HUDEP-2 (cell line): ENCODE data around the gene ARHGEF10L.

Experiments
- DNase-seq, 76 experiments: peaks; one replicate each; lab custom pipeline; 2025; ENCODE audit not compliant: unreplicated experiment in 76 of 76; lab: John Stamatoyannopoulos, UW

Gene ARHGEF10L

DNA sequence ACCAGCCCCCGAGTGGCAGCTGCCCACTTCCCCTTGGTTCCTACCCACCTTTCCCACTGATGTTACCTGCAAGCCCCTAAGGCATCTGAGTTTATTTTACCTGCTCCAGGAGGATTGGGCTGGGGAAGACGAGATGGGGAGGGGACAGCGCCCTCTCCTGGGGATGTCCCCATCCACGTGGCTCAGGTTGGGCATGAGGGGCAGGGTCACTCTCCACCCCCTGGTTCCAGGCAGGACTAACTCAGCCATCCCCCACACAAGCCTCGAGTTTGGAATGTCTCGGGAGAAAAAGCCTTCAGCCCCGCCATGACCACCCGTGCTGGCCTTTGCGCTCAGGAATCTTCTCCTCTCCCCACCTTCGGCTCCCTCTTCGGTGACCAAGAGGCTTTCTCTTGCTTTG, 90.0 kb downstream of the ARHGEF10L start:
- DNase-seq = no peak

- DNase-seq = no peak
These were observed 90.7 kb downstream of the ARHGEF10L start for GRCh38 chr1:17630048-17630830.

GRCh38 chr1:17630986-17631385, 91.5 kb downstream of the ARHGEF10L start:
- DNase-seq = no peak

DNA sequence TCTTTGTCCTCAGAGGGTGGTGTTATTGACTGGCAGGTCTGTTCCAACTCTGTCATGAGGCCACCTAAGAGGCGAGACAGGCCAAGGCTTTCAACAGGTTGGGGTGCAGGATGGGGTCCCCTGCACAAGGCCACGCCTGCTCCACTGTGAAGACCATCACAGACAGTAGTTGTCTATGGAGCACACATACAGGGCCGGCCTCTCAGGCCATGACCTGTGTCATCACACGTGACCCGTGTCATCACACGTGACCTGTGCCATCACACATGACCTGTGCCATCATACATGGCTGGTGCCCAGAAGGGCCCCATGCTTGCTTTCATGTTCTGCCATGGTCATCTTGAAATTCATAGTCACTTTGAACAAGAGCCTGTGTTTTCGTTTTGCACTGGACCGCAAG, 91.9 kb downstream of the ARHGEF10L start:
- DNase-seq = no peak

- no peak for DNase-seq
These were observed 92.6 kb downstream of the ARHGEF10L start for GRCh38 chr1:17632106-17632505.

DNA sequence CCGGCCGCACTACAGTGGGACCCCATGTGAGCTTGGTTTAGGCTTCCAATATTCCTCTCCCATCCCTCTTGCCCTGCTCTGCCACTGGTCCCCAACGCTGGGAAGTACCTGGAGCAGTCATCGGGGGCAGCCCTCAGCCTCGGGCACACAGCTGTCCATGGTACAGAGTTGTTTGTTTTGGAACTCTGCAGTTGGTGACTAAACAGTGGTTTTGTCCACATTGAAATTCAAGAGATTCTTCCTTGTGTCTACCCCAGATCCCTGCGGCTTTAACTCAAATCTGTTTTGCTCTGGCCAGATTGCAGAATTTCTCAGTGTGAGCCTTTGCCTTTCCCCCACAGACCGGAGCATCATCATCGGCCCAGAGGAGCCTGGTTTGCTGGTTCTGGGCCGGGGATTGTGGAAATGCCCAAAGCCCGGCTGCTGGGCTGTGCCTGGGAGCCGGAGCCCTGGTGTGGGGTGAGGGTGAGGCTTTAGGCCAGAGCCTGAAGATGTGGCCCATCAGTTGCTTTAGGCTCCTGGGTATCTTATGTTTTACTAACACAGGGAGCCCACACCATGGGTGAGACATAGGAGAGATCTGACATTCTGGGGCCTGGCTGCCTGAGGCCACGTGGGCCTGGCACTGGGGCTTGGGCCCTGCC, 93.2 kb downstream of the ARHGEF10L start:
- DNase-seq = no peak

DNA sequence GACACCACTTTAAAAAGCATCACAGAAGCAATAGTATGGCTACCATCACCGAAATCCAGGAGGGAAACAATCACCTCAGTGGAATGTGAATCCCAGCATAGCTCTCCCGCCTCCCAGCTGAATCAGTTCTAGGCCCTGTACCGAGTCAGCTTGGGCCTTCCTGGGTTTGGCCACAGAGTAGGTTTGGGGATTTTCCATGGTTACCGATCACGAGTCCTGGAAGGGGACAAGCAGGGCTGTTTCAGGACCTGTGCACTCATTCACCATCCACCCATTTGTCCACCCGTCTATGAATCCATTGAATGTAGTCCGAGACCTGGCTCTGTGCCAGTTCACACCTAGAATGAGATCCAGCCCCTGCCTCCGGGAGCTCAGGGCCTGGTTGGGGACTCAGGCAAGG, 94.2 kb downstream of the ARHGEF10L start:
- DNase-seq = no peak

GRCh38 chr1:17635276-17635675, 95.8 kb downstream of the ARHGEF10L start:
- no peak for DNase-seq

GRCh38 chr1:17635811-17636210, 96.3 kb downstream of the ARHGEF10L start:
- DNase-seq = no peak

GRCh38 chr1:17636612-17637011, 97.1 kb downstream of the ARHGEF10L start:
- no peak for DNase-seq

DNA sequence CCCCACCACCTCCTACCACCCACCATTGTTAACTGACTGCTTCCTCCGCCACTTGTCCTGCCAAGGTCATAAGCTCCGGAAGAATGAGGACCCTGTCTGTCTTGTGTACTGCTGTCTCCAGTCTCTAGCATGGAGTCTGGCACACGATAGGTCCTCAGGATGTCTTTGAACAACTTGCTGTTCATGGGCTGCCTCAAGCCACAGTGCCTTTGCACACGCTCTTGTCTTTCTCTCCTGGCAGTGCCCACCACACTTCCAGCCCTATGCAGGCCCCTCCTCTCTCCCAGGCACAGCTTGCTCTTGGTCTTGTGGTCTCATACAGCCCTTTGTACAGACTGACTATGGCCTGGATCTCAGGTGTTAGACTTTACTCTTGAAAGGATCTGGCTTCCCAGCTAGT, 97.6 kb downstream of the ARHGEF10L start:
- DNase-seq = no peak

DNA sequence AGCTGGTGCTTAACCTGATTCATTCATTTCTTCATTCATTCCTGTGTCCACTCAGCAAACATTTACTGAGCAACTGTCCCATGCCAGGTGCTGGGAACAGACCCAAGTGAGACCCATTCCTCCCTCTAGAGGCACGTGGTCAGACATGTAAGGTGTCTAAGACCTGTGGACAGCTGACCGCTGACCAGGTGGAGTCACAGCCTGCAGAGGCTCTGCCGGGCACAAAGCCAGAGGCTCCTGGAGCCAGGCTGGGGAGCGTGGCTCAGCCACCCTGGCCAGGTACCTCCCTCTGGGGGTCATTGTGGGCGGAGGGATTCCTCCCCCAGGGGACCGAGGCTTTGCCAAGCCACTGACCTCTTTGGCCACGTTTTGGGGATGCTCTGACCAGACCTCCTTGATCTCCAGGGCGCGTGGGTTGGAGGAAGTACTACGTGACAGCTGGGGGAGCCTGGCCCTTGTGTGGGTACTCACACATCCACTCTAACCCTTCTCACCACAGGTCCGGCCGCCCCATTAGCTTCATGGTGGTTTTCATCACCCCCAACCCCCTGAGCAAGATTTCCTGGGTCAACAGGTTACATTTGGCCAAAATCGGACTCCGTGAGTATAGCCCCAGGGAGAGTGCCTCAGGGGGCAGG, 100.3 kb downstream of the ARHGEF10L start:
- no peak for DNase-seq

DNA sequence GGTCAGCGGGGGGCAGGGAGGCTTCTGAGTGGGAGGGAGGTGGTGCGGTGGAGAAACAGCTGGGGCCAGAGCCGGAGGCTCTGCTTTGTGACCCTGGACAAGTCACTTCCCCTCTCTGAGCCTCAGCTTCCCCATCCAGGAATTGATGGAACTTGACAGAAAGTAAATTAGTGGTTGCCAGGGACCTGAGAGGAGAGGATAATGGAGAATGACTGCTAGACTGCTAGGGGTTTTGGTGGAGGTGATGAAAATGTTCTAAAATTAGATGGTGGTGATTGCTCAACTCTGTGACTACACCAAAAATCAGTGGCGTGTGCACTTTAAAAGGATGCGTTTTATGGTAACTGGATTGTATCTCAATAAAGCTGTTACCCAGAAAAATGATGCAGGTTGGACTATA, 100.9 kb downstream of the ARHGEF10L start:
- DNase-seq = no peak

DNA sequence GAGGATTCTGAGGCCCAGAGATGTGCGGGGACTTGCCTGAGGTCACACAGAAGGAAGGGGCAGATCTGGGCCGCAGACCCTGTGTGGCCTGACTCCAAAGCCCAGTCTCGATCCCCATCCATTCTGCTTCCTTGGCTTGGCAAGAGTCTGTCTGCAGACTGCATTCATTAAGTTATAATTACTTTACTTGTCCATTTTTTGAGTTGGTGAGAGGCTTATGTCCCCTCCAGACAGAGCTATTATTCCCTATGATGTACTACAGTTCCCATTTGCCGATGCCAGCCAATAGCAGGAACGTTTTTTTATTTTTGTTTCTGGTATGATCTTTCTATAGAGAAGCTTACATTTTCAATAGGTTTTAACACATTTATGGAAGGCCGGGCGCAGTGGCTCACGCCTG, 101.5 kb downstream of the ARHGEF10L start:
- no peak for DNase-seq

GRCh38 chr1:17642169-17642568, 102.7 kb downstream of the ARHGEF10L start:
- no peak for DNase-seq

- DNase-seq = no peak
These were observed 103.4 kb downstream of the ARHGEF10L start for GRCh38 chr1:17642943-17643342.

DNA sequence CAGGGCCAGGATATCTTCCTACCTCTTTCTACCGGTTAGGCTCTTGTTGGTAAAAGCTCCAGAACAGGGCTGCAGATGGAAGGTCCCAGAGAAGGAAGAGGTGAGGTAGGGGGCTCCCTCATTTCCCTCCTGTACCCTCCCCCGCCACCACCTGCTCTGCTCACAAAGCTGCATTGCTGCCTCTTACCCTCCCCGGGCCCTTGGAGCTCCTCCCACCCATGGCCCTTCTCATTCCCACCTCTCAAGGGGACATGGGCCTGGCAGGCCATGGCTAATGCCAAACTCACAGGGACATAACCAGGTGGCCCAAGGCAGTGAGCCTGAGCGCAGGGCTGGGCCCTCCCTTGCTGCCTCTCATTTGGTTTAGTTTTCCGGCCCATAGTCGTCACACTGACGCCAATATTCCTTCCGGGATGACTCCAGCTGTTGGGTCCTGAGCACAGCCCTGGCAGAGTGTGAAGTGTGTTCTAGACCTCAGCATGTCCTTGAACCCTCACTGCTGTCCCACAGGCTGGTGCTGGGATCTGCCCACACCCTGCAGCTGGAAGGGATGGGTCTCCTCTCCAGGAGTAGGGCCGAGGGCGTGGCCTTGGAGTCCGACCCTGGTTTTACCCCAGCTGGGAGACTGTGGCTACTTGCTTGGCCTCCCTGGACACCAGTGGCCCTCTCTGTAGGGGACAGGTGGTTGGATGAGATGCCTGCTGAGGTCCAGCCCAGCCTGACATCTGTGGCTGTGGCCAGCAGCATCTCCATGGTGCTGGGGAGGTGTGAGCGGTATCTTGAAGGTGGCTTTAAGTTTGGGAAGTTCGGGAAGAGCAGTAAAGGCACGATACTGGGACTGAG, 104.6 kb downstream of the ARHGEF10L start:
- DNase-seq = no peak

- no peak for DNase-seq
These were observed 105.8 kb downstream of the ARHGEF10L start for GRCh38 chr1:17645068-17645911.

- DNase-seq = no peak
These were observed 107.2 kb downstream of the ARHGEF10L start for GRCh38 chr1:17646444-17647280.
